ENCODE measurements around the gene KRT71. TPM values are rescaled to one million over a fixed set of nuclear protein-coding genes. Genes with fewer than 3 reads are reported as not detected.

Gene KRT71
- total RNA-seq, 1 donor from 2014 or later, result not detected

DNA sequence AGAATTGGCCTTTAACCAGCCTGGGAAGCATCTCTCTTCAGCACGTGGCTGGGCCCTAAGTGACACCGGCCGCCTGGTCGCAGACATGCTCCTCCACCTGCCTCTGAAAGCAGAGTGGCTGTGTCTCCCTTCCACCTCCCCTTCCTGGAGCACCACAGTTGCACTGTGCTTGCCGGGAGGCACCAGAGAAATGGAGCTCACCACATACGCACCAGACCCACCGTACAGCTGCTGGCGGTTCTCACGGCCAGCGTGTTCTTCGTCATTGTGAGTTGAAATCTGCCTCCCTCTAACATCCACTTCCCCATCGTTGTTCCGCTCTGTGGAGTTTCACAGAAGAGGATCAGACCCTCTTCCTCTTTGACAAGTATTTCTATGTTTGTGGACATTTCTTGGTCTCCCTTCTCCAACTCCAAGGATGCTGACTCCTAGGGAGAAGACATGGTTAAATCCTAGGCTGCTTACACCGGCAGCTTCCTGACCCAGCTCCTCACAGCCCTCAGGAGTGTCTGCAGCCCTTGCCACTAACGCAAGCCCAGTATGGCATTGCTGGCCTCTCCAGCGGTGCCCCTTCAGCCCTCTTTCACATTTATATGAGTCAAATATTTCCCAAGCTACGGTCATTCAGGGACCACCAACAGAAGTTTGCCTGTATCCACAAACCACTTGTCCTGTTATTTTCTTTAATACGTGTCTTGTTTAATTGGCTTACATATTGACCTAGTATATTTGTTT is 21.2 kb downstream of the KRT71 start:
- no peak for DNase-seq (ENCODE audit: low spot score)
- intact Hi-C loops (cut with micrococcal nuclease), result no loop called here
- H3K27ac Mint-ChIP-seq, result no peak overlapping the region
- H3K4me1 Mint-ChIP-seq (ENCODE audit: low read depth), result peaks cover 4% of the 10 kb centered on the region
- H3K36me3 Mint-ChIP-seq (ENCODE audit: low read depth), result no peaks in the 10 kb centered on the region
- H3K27me3 Mint-ChIP-seq (ENCODE audit: low read depth), result no peaks in the 10 kb centered on the region
- H3K4me3 Mint-ChIP-seq (ENCODE audit: low read depth), result no peak overlapping the region
- no peaks in the 10 kb centered on the region for H3K9me3 Mint-ChIP-seq

DNA sequence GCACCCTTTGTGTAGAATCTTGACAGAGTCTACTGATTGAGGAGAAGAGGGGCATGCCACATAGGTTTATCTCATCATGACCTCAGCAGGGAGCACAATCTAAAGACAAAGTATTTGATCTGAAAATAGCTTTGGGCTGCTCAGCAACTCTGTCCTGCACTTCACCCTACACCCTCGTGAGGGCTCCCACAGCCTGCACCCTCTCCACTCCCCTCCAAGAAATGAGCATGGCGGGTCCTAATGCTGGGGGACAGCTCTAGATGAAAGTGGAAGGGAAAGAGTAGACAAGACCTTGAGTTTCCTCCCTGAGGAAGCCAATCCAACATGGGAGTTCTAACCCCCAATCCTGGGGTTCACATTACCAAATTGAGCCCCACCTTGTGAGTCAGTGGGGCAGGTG is 22.0 kb downstream of the KRT71 start:
- H3K27ac Mint-ChIP-seq, result no peak overlapping the region
- no peak for DNase-seq (ENCODE audit: low spot score)
- no peaks in the 10 kb centered on the region for H3K36me3 Mint-ChIP-seq (ENCODE audit: low read depth)
- H3K4me3 Mint-ChIP-seq (ENCODE audit: low read depth), result no peak overlapping the region
- H3K4me1 Mint-ChIP-seq (ENCODE audit: low read depth), result peaks cover 5% of the 10 kb centered on the region
- H3K27me3 Mint-ChIP-seq (ENCODE audit: low read depth), result no peaks in the 10 kb centered on the region
- H3K9me3 Mint-ChIP-seq, result no peaks in the 10 kb centered on the region
- intact Hi-C loops (cut with micrococcal nuclease), result no loop called here

GRCh38 chr12:52530366-52530765 is 22.6 kb downstream of the KRT71 start:
- Mint-ChIP-seq H3K9me3 (no peaks in the 10 kb centered on the region), H3K27me3 (ENCODE audit: low read depth) (no peaks in the 10 kb centered on the region), H3K4me3 (ENCODE audit: low read depth) (no peak overlapping the region), H3K27ac (no peak overlapping the region), H3K4me1 (ENCODE audit: low read depth) (peaks cover 5% of the 10 kb centered on the region), H3K36me3 (ENCODE audit: low read depth) (no peaks in the 10 kb centered on the region)
- intact Hi-C loops (cut with micrococcal nuclease), result no loop called here
- no peak for DNase-seq (ENCODE audit: low spot score)

DNA sequence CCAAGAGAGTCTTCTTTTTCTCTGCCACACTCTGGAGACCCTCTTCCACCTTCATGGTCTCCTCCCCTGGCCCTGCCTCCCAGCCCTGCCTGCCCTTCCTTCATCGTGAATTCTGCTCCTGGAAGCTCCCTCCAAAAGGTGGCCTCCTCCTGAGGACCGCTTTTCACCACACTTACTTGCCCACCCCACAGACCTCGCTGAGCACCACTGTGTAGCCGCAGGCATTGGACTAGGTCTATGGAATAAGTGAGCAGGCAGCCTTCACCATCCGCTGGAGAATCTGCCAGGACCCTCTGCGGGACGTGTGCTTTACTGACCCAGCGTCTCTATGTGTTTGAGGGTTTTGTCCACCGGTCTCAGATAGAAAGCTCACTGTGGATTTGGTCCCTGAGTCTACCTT is 23.1 kb downstream of the KRT71 start:
- DNase-seq (ENCODE audit: low spot score), result no peak

DNA sequence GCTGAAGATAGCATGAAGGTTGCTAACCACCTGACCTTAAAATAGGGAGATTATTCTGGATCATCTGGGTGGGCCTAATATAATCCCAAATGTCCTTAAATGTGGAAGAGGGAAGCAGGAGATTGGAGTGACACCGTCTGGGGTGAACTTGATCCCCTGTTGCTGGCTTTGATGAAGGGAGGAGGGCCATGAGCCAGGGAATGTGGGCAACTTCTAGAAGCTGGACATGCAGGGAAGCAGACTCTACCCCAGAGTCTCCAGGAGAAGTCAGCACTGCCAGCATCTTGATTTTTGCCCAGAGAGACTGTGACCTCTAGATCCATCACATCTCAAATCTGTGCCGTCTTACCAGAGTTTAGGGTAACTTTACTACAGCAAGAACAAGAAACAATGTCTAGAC is 23.5 kb downstream of the KRT71 start:
- Mint-ChIP-seq H3K36me3 (ENCODE audit: low read depth) (no peaks in the 10 kb centered on the region), H3K27ac (no peak overlapping the region), H3K9me3 (no peaks in the 10 kb centered on the region), H3K4me3 (ENCODE audit: low read depth) (no peak overlapping the region), H3K4me1 (ENCODE audit: low read depth) (peaks cover 5% of the 10 kb centered on the region), H3K27me3 (ENCODE audit: low read depth) (no peaks in the 10 kb centered on the region)
- DNase-seq (ENCODE audit: low spot score), result no peak
- intact Hi-C loops (cut with micrococcal nuclease), result no loop called here

More for the DNA sequence above, 23.1 kb downstream of the KRT71 start:
- Mint-ChIP-seq H3K4me1 (ENCODE audit: low read depth) (peaks cover 5% of the 10 kb centered on the region), H3K27ac (no peak overlapping the region), H3K9me3 (no peaks in the 10 kb centered on the region), H3K27me3 (ENCODE audit: low read depth) (no peaks in the 10 kb centered on the region), H3K36me3 (ENCODE audit: low read depth) (no peaks in the 10 kb centered on the region), H3K4me3 (ENCODE audit: low read depth) (no peak overlapping the region)
- intact Hi-C loops (cut with micrococcal nuclease), result no loop called here

DNA sequence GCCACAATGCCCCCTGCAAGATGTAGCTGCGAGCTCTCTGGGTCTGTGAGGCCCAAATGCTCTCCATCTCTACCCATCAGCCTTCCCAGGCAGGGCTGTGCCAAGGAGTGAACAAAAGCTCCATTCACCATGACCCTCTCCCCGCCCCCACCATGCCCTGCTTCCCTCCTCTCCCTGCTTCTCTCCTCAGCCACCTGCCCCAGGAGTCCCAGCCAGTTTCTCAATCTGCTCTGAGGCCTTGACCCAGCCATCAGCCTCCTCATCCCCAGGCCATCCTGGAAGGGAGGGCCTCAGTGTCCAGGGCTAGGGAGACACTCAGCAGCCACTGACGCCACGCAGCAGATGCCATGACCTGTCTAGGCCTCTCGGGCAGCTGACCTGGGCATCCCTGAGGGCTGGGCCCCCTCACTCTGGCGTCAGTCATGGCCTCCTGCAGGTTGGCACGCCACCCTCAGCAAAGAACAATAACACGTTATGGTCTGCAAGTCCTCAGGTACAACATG is 24.3 kb downstream of the KRT71 start:
- DNase-seq (ENCODE audit: low spot score), result no peak
- Mint-ChIP-seq H3K36me3 (ENCODE audit: low read depth) (no peaks in the 10 kb centered on the region), H3K27ac (no peak overlapping the region), H3K4me3 (ENCODE audit: low read depth) (no peak overlapping the region), H3K9me3 (no peaks in the 10 kb centered on the region), H3K4me1 (ENCODE audit: low read depth) (peaks cover 5% of the 10 kb centered on the region), H3K27me3 (ENCODE audit: low read depth) (no peaks in the 10 kb centered on the region)
- intact Hi-C loops (cut with micrococcal nuclease), result no loop called here

DNA sequence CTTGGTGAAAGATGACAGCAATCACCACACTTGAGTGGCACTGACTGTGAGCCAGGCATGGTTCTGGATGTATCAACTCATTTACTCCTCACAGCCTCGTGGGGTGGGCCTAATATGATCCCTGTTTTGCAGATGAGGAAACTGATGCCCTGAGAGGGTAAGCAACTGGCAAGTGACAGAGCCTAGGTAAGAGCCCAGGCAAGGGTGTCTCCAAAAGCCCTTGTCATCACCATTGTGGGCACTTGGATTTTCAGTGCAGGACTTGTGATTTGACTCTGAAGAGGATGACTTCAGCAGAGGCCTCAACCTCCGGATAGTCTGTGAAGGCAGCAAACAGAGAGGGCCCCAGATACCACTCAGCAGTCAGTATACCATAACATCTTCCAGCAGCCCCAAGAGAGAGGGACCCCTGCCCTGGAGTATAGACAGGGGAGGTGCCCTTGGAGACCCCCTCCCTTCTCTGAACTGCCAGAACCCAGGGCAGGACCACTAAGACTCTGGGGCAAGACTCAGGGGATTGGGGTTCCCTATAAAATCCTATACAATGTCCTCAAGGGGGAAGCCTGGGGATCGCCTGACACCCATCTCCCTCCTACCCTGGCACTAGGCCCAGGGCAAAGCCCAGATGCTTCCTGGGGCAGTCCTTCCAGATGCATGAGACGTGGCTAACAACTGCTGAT is 25.7 kb downstream of the KRT71 start:
- Mint-ChIP-seq H3K36me3 (ENCODE audit: low read depth) (no peaks in the 10 kb centered on the region), H3K27me3 (ENCODE audit: low read depth) (no peaks in the 10 kb centered on the region), H3K4me1 (ENCODE audit: low read depth) (peaks cover 5% of the 10 kb centered on the region), H3K4me3 (ENCODE audit: low read depth) (no peak overlapping the region), H3K27ac (no peak overlapping the region), H3K9me3 (no peaks in the 10 kb centered on the region)
- DNase-seq (ENCODE audit: low spot score), result no peak
- intact Hi-C loops (cut with micrococcal nuclease), result no loop called here

GRCh38 chr12:52526511-52526951 is 26.4 kb downstream of the KRT71 start:
- Mint-ChIP-seq H3K4me3 (ENCODE audit: low read depth) (no peak overlapping the region), H3K4me1 (ENCODE audit: low read depth) (peaks cover 5% of the 10 kb centered on the region), H3K36me3 (ENCODE audit: low read depth) (no peaks in the 10 kb centered on the region), H3K27ac (no peak overlapping the region), H3K9me3 (no peaks in the 10 kb centered on the region), H3K27me3 (ENCODE audit: low read depth) (no peaks in the 10 kb centered on the region)
- no peak for DNase-seq (ENCODE audit: low spot score)
- intact Hi-C loops (cut with micrococcal nuclease), result no loop called here

GRCh38 chr12:52525661-52526499 is 27.1 kb downstream of the KRT71 start:
- Mint-ChIP-seq H3K9me3 (no peaks in the 10 kb centered on the region), H3K4me1 (ENCODE audit: low read depth) (peaks cover 5% of the 10 kb centered on the region), H3K27ac (no peak overlapping the region), H3K27me3 (ENCODE audit: low read depth) (no peaks in the 10 kb centered on the region), H3K36me3 (ENCODE audit: low read depth) (no peaks in the 10 kb centered on the region), H3K4me3 (ENCODE audit: low read depth) (no peak overlapping the region)
- no peak for DNase-seq (ENCODE audit: low spot score)
- intact Hi-C loops (cut with micrococcal nuclease), result no loop called here

DNA sequence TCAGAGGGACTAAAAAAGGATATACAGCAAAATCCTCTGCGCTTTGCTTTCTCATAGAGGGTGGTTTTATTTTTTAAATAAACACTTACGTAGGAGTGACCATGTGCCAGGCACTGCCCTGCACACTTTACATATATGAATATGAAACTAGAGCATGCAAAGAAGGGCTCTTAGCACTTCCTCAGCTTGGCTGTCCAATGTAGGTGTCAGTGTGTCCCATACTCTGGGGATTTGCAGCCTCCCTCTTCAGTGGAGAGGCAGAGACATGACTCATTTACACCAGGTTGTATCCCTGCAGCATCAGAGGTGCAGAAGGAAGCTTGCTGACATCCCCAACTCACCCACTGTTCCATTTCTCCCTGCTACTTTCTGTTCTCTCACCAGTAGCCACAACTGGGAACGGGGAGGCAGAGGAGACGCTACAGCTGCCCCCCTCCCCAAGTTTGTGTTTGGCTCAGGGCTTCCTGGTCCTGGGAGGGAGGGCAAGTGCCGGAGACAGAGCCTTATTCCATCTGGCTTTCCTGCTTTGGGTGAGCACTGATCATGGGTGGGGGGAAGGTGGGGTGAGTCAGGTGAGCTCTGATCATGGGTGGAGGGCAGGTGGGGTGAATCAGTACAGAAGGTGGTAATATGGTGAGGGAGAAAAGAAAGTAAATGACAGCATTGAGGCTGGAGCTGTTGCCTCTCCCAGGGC is 27.9 kb downstream of the KRT71 start:
- DNase-seq (ENCODE audit: low spot score), result no peak
- Mint-ChIP-seq H3K27me3 (ENCODE audit: low read depth) (no peaks in the 10 kb centered on the region), H3K4me1 (ENCODE audit: low read depth) (peaks cover 5% of the 10 kb centered on the region), H3K9me3 (no peaks in the 10 kb centered on the region), H3K36me3 (ENCODE audit: low read depth) (no peaks in the 10 kb centered on the region), H3K4me3 (ENCODE audit: low read depth) (no peak overlapping the region), H3K27ac (no peak overlapping the region)
- intact Hi-C loops (cut with micrococcal nuclease), result no loop called here

GRCh38 chr12:52524241-52524897 is 28.6 kb downstream of the KRT71 start:
- H3K4me1 Mint-ChIP-seq (ENCODE audit: low read depth), result peaks cover 5% of the 10 kb centered on the region
- H3K36me3 Mint-ChIP-seq (ENCODE audit: low read depth), result no peaks in the 10 kb centered on the region
- H3K27ac Mint-ChIP-seq, result no peak overlapping the region
- H3K4me3 Mint-ChIP-seq (ENCODE audit: low read depth), result no peak overlapping the region
- intact Hi-C loops (cut with micrococcal nuclease), result no loop called here
- no peaks in the 10 kb centered on the region for H3K9me3 Mint-ChIP-seq
- no peaks in the 10 kb centered on the region for H3K27me3 Mint-ChIP-seq (ENCODE audit: low read depth)
- no peak for DNase-seq (ENCODE audit: low spot score)

DNA sequence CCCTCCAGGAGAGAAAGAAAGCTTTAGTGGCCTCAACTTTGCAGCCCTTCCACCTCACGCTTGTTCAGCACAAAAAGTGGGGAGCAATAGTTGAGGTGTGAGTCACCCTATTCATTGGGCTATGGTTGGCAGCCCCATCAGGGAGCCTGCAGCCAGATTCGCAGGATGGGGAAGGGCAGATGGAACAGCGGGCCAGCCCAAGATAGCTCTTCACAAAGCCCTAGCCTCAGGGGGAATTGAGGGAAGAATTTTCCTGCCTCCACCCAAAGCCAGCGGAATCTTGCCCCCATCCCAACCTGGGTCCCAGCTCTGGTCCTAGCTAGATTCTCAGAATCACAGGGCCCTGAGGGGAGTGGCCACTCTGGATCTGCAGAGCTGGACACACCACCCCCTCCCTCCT is 29.1 kb downstream of the KRT71 start:
- Mint-ChIP-seq H3K27ac (no peak overlapping the region), H3K4me3 (ENCODE audit: low read depth) (no peak overlapping the region), H3K27me3 (ENCODE audit: low read depth) (no peaks in the 10 kb centered on the region), H3K4me1 (ENCODE audit: low read depth) (peaks cover 5% of the 10 kb centered on the region), H3K36me3 (ENCODE audit: low read depth) (no peaks in the 10 kb centered on the region), H3K9me3 (no peaks in the 10 kb centered on the region)
- no peak for DNase-seq (ENCODE audit: low spot score)
- intact Hi-C loops (cut with micrococcal nuclease), result no loop called here
